Esophagus squamous epithelium (tissue), 5 donors: ENCODE results near the gene RNF38. TPM values are rescaled to one million over a fixed set of nuclear protein-coding genes. Genes with fewer than 3 reads are reported as not detected.

ENCODE experiments used
- DNase-seq: peaks from one replicate; lab custom pipeline; 2025; lab: John Stamatoyannopoulos, UW
- H3K27ac ChIP-seq, 4 donors: fragments of 200-600 bp; sonication (generic); one replicate each; pipeline ENCODE4 v1.5.1; 2016 to 2019; ENCODE audit warnings: mild to moderate bottlenecking in 1 of 4
- H3K27me3 ChIP-seq, 4 donors: fragments of 200-600 bp; sonication (generic); 1 replicate in 3 of 4; 2 replicates in 1 of 4; pipeline versions ENCODE4 v1.5.1 to v1.6.0; 2017 to 2021; ENCODE audit warnings: antibody characterized with exemption in 1 of 4
- H3K36me3 ChIP-seq, 3 donors: fragments of 200-600 bp; sonication (generic); one replicate each; pipeline ENCODE4 v1.5.1; 2016 to 2019
- H3K4me1 ChIP-seq, 3 donors: fragments of 200-600 bp; sonication (generic); one replicate each; pipeline ENCODE4 v1.5.1; 2017 to 2019
- H3K4me3 ChIP-seq, 4 donors: fragments of 200-600 bp; sonication (generic); 1 replicate in 3 of 4; 2 replicates in 1 of 4; pipeline ENCODE4 v1.5.1; 2016 to 2019; ENCODE audit warnings: mild to moderate bottlenecking in 2 of 4, moderate library complexity in 1 of 4
- H3K9me3 ChIP-seq, 3 donors: fragments of 200-600 bp; sonication (generic); one replicate each; pipeline ENCODE4 v1.5.1; 2016 to 2019
- CTCF ChIP-seq, 6 experiments: fragments of 450-650 bp in 4 of 6; fragments of 200-600 bp in 2 of 6; sonication (generic) in 2 of 6; IDR thresholded peaks; one replicate each; pipeline ENCODE4 v1.5.1; 2016 to 2019; ENCODE audit warnings: antibody characterized with exemption in 6 of 6, mild to moderate bottlenecking in 4 of 6, moderate library complexity in 4 of 6
- POLR2A ChIP-seq, 4 donors: fragments of 450-650 bp; IDR thresholded peaks; one replicate each; pipeline ENCODE4 v1.6.1; 2017; ENCODE audit warnings: antibody characterized with exemption in 4 of 4, mild to moderate bottlenecking in 4 of 4, moderate library complexity in 3 of 4
- WGBS, 2 donors: methylation state at CpG; one replicate each; pipeline ENCODE4 v1.1.5; 2018; 5-methylcytosine and 5-hydroxymethylcytosine counted together
- intact Hi-C: fragments of 100-400 bp; cut with DNase I; formaldehyde crosslinking; loops from one replicate; pipeline ENCODE4 v1.15.0; 2022
- total RNA-seq, 4 donors: library from RNA; depleted of rRNA; stranded (reverse); fragments of >200 nt; gene quantifications; one replicate each; pipeline ENCODE4 v1.1.0, GENCODE V29; 2016
- donor health status: DM: yes; HTN: yes; CAD: no.

The RNF38 gene
- total RNA-seq, 4 donors from 2014 or later, result 11.1 to 25.9 (median 13.5) TPM

GRCh38 chr9:36400332-36401163 is 479 bp upstream of the RNF38 start:
- Histone ChIP-seq H3K36me3 (no peaks in the 10 kb centered on the region), H3K27ac (peak overlapping the region; percentile 96 to 98 (median 98)), H3K27me3 (no peaks in the 10 kb centered on the region), H3K4me1 (peaks cover 8 to 45% (median 16%) of the 10 kb centered on the region in 3 donors), H3K4me3 (peak overlapping the region; percentile 72 to 87 (median 82)), H3K9me3 (no peaks in the 10 kb centered on the region)
- peak; percentile 61 for DNase-seq
- WGBS, 2 donors, result 0 to 1% methylated on average over 15 to 23 of the region's 111 CpGs
- intact Hi-C loops, result no loop called here
- TF ChIP-seq CTCF (IDR thresholded peaks at IDR 0.05) (peak in 2 of 6 experiments; percentile 10 to 15), POLR2A (IDR thresholded peaks at IDR 0.05) (peak in 3 of 4 donors; percentile 6 to 71 (median 69))

DNA sequence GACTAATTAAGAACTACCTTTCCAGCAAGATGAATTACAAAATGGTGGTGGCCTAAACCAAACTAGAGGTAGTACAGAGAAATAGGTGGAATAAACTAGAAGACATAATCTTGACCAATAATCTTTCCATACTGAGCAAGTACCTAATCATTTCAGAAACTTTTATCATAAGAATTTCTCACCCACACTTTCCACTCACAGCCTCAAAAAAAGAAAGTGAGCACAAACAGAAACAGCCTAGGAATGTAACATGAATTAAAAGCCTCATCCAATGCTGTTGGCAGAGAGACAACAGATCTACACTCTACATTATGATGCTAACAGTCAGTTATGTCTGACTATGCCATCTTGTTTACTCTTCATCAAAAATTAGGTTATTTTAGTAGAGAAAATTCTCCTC is 1.3 kb downstream of the RNF38 start:
- Histone ChIP-seq H3K9me3 (no peaks in the 10 kb centered on the region), H3K4me1 (peaks cover 8 to 54% (median 16%) of the 10 kb centered on the region in 3 donors), H3K27me3 (no peaks in the 10 kb centered on the region), H3K36me3 (peaks cover 0 to 3% (median 0%) of the 10 kb centered on the region in 3 donors), H3K27ac (peak overlapping the region in 3 of 4 donors; percentile 96 to 98 (median 97)), H3K4me3 (peak overlapping the region in 3 of 4 donors; percentile 72 to 87 (median 83))
- TF ChIP-seq CTCF (IDR thresholded peaks at IDR 0.05) (no peak), POLR2A (IDR thresholded peaks at IDR 0.05) (no peak)
- intact Hi-C loops, result no loop called here
- DNase-seq, result no peak

GRCh38 chr9:36396985-36397384 is 3.1 kb downstream of the RNF38 start:
- no peak for DNase-seq
- H3K27ac ChIP-seq, result no peak overlapping the region
- TF ChIP-seq POLR2A (IDR thresholded peaks at IDR 0.05) (no peak), CTCF (IDR thresholded peaks at IDR 0.05) (no peak)
- H3K4me3 ChIP-seq, result no peak overlapping the region
- intact Hi-C loops, result no loop called here
- 80 to 81% methylated on average over 7 to 9 of the region's 9 CpGs for WGBS, 2 donors
- H3K4me1 ChIP-seq, result peaks cover 8 to 53% (median 15%) of the 10 kb centered on the region in 3 donors
- peaks cover 0 to 10% (median 0%) of the 10 kb centered on the region in 3 donors for H3K36me3 ChIP-seq
- H3K9me3 ChIP-seq, result no peaks in the 10 kb centered on the region
- no peaks in the 10 kb centered on the region for H3K27me3 ChIP-seq

DNA sequence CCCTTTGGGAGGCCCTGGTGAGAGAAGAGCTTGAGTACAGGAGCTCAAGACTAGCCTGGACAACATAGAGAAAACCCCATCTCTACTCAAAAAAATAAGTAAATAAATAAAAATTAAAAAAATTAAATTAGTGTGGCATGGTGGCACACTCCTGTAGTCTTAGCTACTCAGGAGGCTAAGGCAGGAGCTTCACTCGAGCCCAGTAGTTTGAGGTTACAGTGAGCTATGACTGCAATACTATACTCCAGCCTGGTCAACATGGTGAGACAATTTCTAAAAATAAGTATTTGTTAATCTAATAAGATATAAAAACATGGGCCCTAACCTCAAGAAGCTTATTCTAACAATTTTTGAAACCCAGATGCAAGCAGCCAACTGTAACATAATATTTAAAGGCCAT is 7.6 kb downstream of the RNF38 start:
- peaks cover 0 to 39% (median 0%) of the 10 kb centered on the region in 3 donors for H3K4me1 ChIP-seq
- no peak for DNase-seq

More for the DNA sequence above, 7.6 kb downstream of the RNF38 start:
- Histone ChIP-seq H3K4me3 (no peak overlapping the region), H3K27me3 (no peaks in the 10 kb centered on the region), H3K9me3 (no peaks in the 10 kb centered on the region), H3K27ac (no peak overlapping the region), H3K36me3 (peaks cover 0 to 14% (median 0%) of the 10 kb centered on the region in 3 donors)
- WGBS, 2 donors, result 94% methylated on average over 1 of the region's 1 CpG
- intact Hi-C loops, result no loop called here
- TF ChIP-seq CTCF (IDR thresholded peaks at IDR 0.05), result no peak
- no peak for TF ChIP-seq POLR2A (IDR thresholded peaks at IDR 0.05)
